GM23248 (cell line): ENCODE measurements around the gene CLDN11. TPM values are rescaled to one million over a fixed set of nuclear protein-coding genes. Genes with fewer than 3 reads are reported as not detected.

Experiments
- DNase-seq: peaks from one replicate; pipeline ENCODE4 v3.0.0-alpha.2; 2015
- H2AFZ ChIP-seq: fragments of 200-600 bp; sonication (generic); 2 replicates; pipeline ENCODE4 v1.6.1; 2016; ENCODE audit warnings: antibody characterized with exemption
- H3F3A ChIP-seq: fragments of 200-600 bp; sonication (generic); 2 replicates; pipeline ENCODE4 v1.6.1; 2016; ENCODE audit warnings: mild to moderate bottlenecking, antibody characterized with exemption, mixed run types; ENCODE audit not compliant: insufficient read depth
- H3K27ac ChIP-seq: fragments of 200-600 bp; sonication (generic); 2 replicates; pipeline ENCODE4 v1.5.1; 2016; ENCODE audit warnings: mild to moderate bottlenecking
- H3K27me3 ChIP-seq: fragments of 200-600 bp; sonication (generic); replicated peaks from 2 replicates; pipeline ENCODE4 v1.6.1; 2016; ENCODE audit warnings: mild to moderate bottlenecking; ENCODE audit not compliant: insufficient read depth
- H3K36me3 ChIP-seq: fragments of 200-600 bp; sonication (generic); 2 replicates; pipeline ENCODE4 v1.6.1; 2016; ENCODE audit warnings: low read depth, mild to moderate bottlenecking
- H3K4me1 ChIP-seq: fragments of 200-600 bp; sonication (generic); 2 replicates; pipeline ENCODE4 v1.6.1; 2016; ENCODE audit warnings: mild to moderate bottlenecking; ENCODE audit not compliant: insufficient read depth
- H3K4me2 ChIP-seq: fragments of 200-600 bp; sonication (generic); one replicate; pipeline ENCODE4 v1.6.1; 2016; ENCODE audit warnings: mild to moderate bottlenecking; ENCODE audit not compliant: unreplicated experiment
- H3K4me3 ChIP-seq: fragments of 200-600 bp; sonication (generic); 2 replicates; pipeline ENCODE4 v1.5.1; 2016; ENCODE audit warnings: mild to moderate bottlenecking
- H3K79me2 ChIP-seq: fragments of 200-600 bp; sonication (generic); 2 replicates; pipeline ENCODE4 v1.6.1; 2016; ENCODE audit warnings: mild to moderate bottlenecking; ENCODE audit not compliant: insufficient read depth
- H3K9ac ChIP-seq: fragments of 200-600 bp; sonication (generic); 2 replicates; pipeline ENCODE4 v1.6.1; 2016; ENCODE audit warnings: mild to moderate bottlenecking
- H3K9me2 ChIP-seq: fragments of 200-600 bp; sonication (generic); 2 replicates; pipeline ENCODE4 v1.6.1; 2016; ENCODE audit warnings: mixed run types, mild to moderate bottlenecking, moderate library complexity; ENCODE audit not compliant: insufficient read depth
- H3K9me3 ChIP-seq: fragments of 200-600 bp; sonication (generic); one replicate; pipeline ENCODE4 v1.6.1; 2017; ENCODE audit warnings: low read depth
- H4K20me1 ChIP-seq: fragments of 200-600 bp; sonication (generic); 2 replicates; pipeline ENCODE4 v1.6.0; 2016; ENCODE audit not compliant: insufficient read depth
- EZH2 ChIP-seq: fragments of 200-600 bp; sonication (generic); IDR thresholded peaks from 2 replicates; pipeline ENCODE4 v1.6.1; 2018; ENCODE audit warnings: antibody characterized with exemption, mild to moderate bottlenecking; ENCODE audit not compliant: insufficient read depth, poor library complexity, severe bottlenecking
- EZH2phosphoT487 ChIP-seq: fragments of 200-600 bp; sonication (generic); IDR thresholded peaks from 2 replicates; pipeline ENCODE4 v1.6.1; 2018; ENCODE audit warnings: antibody characterized with exemption, moderate library complexity, mild to moderate bottlenecking, low read depth; ENCODE audit not compliant: insufficient read depth
- WGBS, 2 experiments: methylation state at CpG; one replicate each; pipeline ENCODE4 v1.1.6; 2015 to 2017; ENCODE audit warnings: low lambda C conversion rate in 2 of 2, low coverage in 1 of 2; ENCODE audit errors: missing lambda C conversion rate in 2 of 2; 5-methylcytosine and 5-hydroxymethylcytosine counted together
- in situ Hi-C: fragments of 300-500 bp; cut with MboI; formaldehyde crosslinking; loops from 2 replicates; pipeline ENCODE4 v1.15.0; 2020
- polyA plus RNA-seq: library from polyadenylated mRNA; unstranded; fragments of >200 nt; fragmentation: Nextera tagmentation; extraction: Ambion mirVana; gene quantifications from 2 replicates; pipeline ENCODE4 v1.2.1, GENCODE V29; 2016
- total RNA-seq: library from RNA; depleted of rRNA; stranded (reverse); fragments of >200 nt; shearing (Covaris generic); gene quantifications from 2 replicates; pipeline ENCODE4 v1.2.3, GENCODE V29; 2014

Gene CLDN11
- total and polyA plus RNA-seq, 2 experiments from 2014 or later = 81.9 to 84.9 TPM

GRCh38 chr3:170473358-170473757, 54.7 kb downstream of the CLDN11 start:
- in situ Hi-C loops = no loop called here
- Histone ChIP-seq H3K36me3 (no peaks in the 10 kb centered on the region), H2AFZ (no peak overlapping the region), H3K79me2 (no peaks in the 10 kb centered on the region), H3K4me2 (no peak overlapping the region), H3K9me2 (no peaks in the 10 kb centered on the region), H3K4me3 (no peak overlapping the region), H3K9me3 (no peaks in the 10 kb centered on the region), H3K27me3 (no peaks in the 10 kb centered on the region), H3K27ac (no peak overlapping the region), H4K20me1 (no peaks in the 10 kb centered on the region), H3F3A (peaks cover 26% of the 10 kb centered on the region), H3K9ac (no peak overlapping the region), H3K4me1 (peaks cover 34% of the 10 kb centered on the region)
- WGBS, 2 experiments = 65 to 78% methylated on average over 3 of the region's 3 CpGs
- TF ChIP-seq EZH2 = no peak
- no peak for TF ChIP-seq EZH2phosphoT487
- DNase-seq = no peak

- no peaks in the 10 kb centered on the region for H3K9me3 ChIP-seq
- H3K36me3 ChIP-seq = no peaks in the 10 kb centered on the region
- no peak overlapping the region for H3K9ac ChIP-seq
- no peaks in the 10 kb centered on the region for H4K20me1 ChIP-seq
- no peaks in the 10 kb centered on the region for H3K9me2 ChIP-seq
- no peaks in the 10 kb centered on the region for H3K79me2 ChIP-seq
- H3K4me3 ChIP-seq = no peak overlapping the region
- peak; percentile 23 for DNase-seq
- H3F3A ChIP-seq = peaks cover 10% of the 10 kb centered on the region
- H3K27me3 ChIP-seq = no peaks in the 10 kb centered on the region
- no peak overlapping the region for H3K27ac ChIP-seq
- H3K4me2 ChIP-seq = no peak overlapping the region
- peaks cover 16% of the 10 kb centered on the region for H3K4me1 ChIP-seq
- 29 to 32% methylated on average over 3 of the region's 3 CpGs for WGBS, 2 experiments
- no peak overlapping the region for H2AFZ ChIP-seq
- TF ChIP-seq EZH2 (no peak), EZH2phosphoT487 (no peak)
- in situ Hi-C loops = no loop called here
These were observed 56.5 kb downstream of the CLDN11 start for GRCh38 chr3:170475092-170475685.

GRCh38 chr3:170476291-170476690, 57.6 kb downstream of the CLDN11 start:
- no peak overlapping the region for H2AFZ ChIP-seq
- no peak for DNase-seq
- H3K36me3 ChIP-seq = no peaks in the 10 kb centered on the region
- H3K9me2 ChIP-seq = no peaks in the 10 kb centered on the region
- H3K4me3 ChIP-seq = no peak overlapping the region
- no peaks in the 10 kb centered on the region for H3K79me2 ChIP-seq
- 78 to 90% methylated on average over 6 of the region's 6 CpGs for WGBS, 2 experiments
- TF ChIP-seq EZH2 = no peak
- no peak for TF ChIP-seq EZH2phosphoT487
- no peak overlapping the region for H3K27ac ChIP-seq
- H3K27me3 ChIP-seq = no peaks in the 10 kb centered on the region
- H3F3A ChIP-seq = no peaks in the 10 kb centered on the region
- H3K4me2 ChIP-seq = no peak overlapping the region
- no peak overlapping the region for H3K9ac ChIP-seq
- no peaks in the 10 kb centered on the region for H4K20me1 ChIP-seq
- H3K4me1 ChIP-seq = peaks cover 5% of the 10 kb centered on the region; the same call in 1 of the 2 replicates
- no peaks in the 10 kb centered on the region for H3K9me3 ChIP-seq
- in situ Hi-C loops = no loop called here

GRCh38 chr3:170477395-170477794, 58.7 kb downstream of the CLDN11 start:
- peaks cover 4% of the 10 kb centered on the region; the same call in 1 of the 2 replicates for H3K4me1 ChIP-seq
- no peaks in the 10 kb centered on the region for H3K9me2 ChIP-seq
- H3K9ac ChIP-seq = no peak overlapping the region
- no peaks in the 10 kb centered on the region for H3F3A ChIP-seq
- no peaks in the 10 kb centered on the region for H3K36me3 ChIP-seq
- H2AFZ ChIP-seq = no peak overlapping the region
- H3K4me3 ChIP-seq = no peak overlapping the region
- TF ChIP-seq EZH2 = no peak
- no peak for TF ChIP-seq EZH2phosphoT487
- H3K9me3 ChIP-seq = no peaks in the 10 kb centered on the region
- no peaks in the 10 kb centered on the region for H3K79me2 ChIP-seq
- in situ Hi-C loops = no loop called here
- no peak overlapping the region for H3K4me2 ChIP-seq
- H3K27ac ChIP-seq = no peak overlapping the region
- no peaks in the 10 kb centered on the region for H4K20me1 ChIP-seq
- WGBS, 2 experiments = 41 to 46% methylated on average over 2 of the region's 2 CpGs
- DNase-seq = peak; percentile 56
- H3K27me3 ChIP-seq = no peaks in the 10 kb centered on the region
